NCI-H2107 (cell line): ENCODE measurements around the gene PSG1.
"Not testable (repeated sequence)": the region's sequence is repeated elsewhere in the genome, so short reads cannot be mapped to it uniquely, and the experiment has no call there.

Source experiments
- DNase-seq: peaks from one replicate; lab custom pipeline; 2025; lab: John Stamatoyannopoulos, UW

The PSG1 gene

GRCh38 chr19:42881279-42881678, 1.8 kb upstream of the PSG1 start:
- DNase-seq, result not testable (repeated sequence)

DNA sequence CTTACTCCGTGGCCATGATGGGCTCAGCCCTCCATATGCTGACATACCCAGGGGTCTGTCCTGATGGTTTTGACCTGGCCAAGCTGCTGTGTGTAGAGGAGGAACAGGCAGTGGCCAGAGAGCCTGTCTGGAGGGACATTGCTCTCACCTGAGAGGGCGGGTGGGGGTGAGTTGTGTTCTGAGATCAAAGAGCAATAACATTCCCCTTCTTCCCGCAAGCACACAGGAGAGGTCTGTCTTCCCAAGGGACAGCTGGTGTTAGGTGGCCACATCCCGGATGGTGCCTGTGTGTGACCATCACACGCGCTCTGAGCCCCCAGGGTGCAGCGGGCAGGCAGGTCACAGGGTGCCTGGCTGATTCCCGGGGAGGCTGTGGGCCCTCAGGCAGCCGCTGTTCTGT, 1.1 kb upstream of the PSG1 start:
- not testable (repeated sequence) for DNase-seq

DNA sequence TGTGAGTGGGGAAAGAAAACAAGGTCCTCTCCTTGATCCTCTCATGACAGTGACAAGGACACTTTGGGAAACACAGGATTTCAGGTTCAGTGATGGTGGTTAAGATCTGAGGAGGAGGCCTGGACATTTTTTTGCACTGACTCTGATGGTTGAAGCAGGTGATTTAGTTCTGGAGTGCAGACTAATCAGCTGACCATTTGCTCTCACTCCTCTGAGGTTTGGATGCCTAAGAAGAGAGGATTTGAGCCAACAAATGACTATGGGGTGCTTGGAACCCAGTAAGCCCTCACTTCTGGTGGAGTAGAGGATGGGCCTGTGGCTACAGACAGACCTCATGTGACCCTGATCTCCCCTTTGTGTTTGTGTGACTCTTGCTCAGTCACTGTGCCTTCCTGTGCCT, 2.9 kb downstream of the PSG1 start:
- not testable (repeated sequence) for DNase-seq

- not testable (repeated sequence) for DNase-seq
These were observed 3.6 kb downstream of the PSG1 start for GRCh38 chr19:42875881-42876280.

GRCh38 chr19:42874901-42875813, 4.4 kb downstream of the PSG1 start:
- DNase-seq, result not testable (repeated sequence)

DNA sequence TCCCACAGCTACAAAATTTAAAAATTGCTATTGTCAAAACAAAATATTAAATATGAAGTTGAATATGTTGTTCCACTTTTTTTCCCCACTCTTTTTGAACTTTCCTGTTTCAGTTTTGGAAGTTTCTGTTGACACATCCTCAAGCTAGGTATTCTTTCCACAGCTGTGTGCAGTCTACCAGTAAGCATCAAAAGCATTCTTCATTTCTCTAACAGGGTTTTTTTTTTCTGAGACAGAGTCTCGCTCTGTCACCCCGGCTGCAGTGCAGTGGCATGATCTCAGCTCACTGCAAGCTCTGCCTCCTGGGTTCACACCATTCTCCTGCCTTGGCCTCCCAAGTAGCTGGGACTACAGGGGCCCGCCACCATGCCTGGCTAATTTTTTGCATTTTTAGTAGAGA, 5.4 kb downstream of the PSG1 start:
- not testable (repeated sequence) for DNase-seq

- DNase-seq, result no peak
These were observed 6.9 kb downstream of the PSG1 start for GRCh38 chr19:42872608-42873007.

DNA sequence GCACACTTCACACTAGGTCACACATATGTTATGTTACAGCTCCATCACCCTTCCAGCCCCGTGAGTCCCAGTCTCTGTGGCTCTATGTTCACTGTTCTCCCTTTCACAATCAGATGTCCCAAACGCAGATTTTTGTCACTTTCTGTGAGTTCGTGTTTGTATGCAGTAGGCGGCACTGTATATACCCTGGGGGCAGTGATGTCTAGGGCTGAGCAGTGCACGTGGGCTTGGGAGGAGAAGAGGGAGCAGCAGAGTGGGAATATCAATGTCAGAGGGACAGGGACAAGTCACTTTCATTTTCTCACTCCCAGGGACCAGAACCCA, 22.0 kb downstream of the PSG1 start:
- DNase-seq, result no peak

DNA sequence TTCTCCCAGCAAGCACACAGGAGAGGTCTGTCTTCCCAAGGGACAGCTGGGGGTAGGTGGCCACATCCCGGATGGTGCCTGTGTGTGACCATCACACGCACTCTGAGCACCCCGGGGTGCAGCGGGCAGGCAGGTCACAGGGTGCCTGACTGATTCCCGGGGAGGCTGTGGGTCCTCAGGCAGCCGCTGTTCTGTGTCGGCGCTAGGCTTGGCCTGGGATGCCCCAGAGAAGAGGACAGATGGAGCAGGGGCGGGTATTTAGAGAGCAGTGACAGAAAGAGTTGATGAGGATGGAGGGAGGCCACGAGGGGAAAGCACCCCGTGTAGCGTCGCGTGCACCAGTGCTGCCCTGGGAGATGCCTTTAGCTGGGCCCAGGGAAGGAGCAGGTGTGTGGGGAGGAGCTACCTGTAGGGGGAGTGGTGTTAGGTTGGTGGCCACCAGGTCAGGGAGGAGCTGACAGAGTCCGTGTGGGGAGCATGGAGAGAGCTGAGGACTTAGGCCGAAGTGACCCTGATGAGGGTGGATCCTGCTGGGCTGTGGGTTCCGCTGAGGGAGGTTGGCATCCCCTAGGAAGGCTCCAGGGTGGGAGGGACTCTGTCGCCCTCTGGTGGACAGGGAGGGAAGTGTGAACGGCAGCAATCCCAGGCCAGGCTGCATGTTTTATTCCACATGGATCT, 22.5 kb downstream of the PSG1 start:
- DNase-seq, result not testable (repeated sequence)

- not testable (repeated sequence) for DNase-seq
These were observed 24.8 kb downstream of the PSG1 start for GRCh38 chr19:42854745-42855144.

GRCh38 chr19:42853231-42853630, 26.3 kb downstream of the PSG1 start:
- not testable (repeated sequence) for DNase-seq

- DNase-seq, result not testable (repeated sequence)
These were observed 26.7 kb downstream of the PSG1 start for GRCh38 chr19:42852821-42853220.

- DNase-seq, result not testable (repeated sequence)
These were observed 27.7 kb downstream of the PSG1 start for GRCh38 chr19:42851718-42852280.

- no peak for DNase-seq
These were observed 28.4 kb downstream of the PSG1 start for GRCh38 chr19:42850981-42851717.

GRCh38 chr19:42846597-42846996, 32.9 kb downstream of the PSG1 start:
- DNase-seq, result no peak

DNA sequence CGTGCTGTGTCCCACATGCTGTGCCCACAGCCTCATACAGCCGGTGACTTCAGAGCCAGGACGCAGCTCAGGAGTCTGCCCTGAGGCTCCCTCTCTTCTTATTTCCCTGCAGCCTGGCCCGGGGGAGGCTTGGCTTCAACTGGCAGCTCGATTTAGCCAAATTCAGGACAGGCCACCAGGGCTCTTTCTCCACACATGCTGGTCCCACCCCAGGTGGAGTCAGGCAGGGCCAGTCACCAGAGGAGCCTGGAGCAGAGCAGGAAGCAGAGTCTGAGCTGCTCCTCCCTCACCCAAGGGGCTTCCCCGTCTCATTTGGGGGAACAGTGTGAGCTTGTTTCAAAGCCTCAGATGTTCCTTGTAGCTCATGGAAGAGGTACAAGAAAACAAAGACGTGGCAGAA, 35.9 kb downstream of the PSG1 start:
- DNase-seq, result not testable (repeated sequence)

DNA sequence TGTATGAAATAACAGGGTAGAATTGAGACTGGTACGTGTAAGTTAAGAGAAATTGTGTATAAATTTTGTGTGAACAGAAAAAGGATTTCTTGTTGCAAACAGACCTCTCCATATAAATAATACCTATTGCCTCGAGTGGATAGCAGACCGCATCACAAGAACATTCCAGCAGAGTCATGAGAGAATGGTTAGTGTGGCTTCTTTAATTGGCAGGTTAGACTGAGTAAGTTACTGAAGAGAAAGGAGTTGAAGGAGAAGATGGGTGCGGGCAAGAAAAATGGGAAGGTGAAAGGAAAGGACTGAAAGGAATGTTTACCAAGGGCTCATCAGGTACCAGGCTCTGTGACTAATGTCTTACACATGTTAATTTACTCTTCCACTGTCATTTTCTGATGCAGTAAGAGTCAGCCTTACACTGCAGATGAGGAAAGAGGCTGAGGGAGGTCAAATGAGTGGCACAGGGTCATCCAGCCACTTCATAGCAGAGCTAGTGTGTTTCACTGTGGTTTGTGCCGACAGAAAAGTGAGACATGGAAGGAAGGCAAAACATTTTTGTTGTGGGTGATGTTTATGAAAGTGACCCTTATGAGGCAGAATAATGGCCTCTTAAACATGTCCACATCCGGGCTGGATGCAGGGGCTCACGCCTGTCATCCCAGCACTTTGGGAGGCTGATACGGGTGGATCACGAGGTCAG, 46.6 kb downstream of the PSG1 start:
- not testable (repeated sequence) for DNase-seq

DNA sequence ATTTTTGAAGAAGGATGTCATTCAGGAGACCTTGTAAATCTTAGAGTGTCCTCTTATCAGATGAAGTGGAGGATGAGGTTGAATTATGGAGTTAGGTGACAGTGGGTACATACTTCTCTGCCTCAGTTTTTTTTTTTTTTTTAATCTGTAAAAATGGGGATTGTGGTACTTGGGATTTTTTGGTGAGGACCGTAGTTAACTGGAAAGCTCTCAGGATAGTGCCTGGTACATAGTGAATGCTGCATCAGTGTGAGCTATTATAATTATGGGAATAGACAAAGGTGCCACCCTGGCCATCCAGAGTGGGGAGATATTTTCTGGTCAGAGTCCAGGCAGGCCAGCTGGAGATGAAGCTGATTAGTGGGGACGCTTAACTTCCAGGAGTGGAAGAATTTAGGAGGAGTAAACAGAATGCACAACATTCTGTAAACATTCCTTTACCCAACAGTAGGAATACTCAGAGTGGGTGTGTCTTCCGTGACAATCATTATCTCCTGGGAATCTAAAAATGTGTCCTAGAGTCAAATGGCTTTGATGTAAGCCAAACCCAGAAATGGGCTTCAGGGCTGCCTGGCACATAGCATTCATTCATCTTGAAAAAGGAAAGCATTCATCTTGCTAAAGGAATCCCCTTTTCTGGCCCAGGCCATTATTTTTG, 47.4 kb downstream of the PSG1 start:
- DNase-seq, result not testable (repeated sequence)

- no peak for DNase-seq
These were observed 48.1 kb downstream of the PSG1 start for GRCh38 chr19:42831221-42832019.

DNA sequence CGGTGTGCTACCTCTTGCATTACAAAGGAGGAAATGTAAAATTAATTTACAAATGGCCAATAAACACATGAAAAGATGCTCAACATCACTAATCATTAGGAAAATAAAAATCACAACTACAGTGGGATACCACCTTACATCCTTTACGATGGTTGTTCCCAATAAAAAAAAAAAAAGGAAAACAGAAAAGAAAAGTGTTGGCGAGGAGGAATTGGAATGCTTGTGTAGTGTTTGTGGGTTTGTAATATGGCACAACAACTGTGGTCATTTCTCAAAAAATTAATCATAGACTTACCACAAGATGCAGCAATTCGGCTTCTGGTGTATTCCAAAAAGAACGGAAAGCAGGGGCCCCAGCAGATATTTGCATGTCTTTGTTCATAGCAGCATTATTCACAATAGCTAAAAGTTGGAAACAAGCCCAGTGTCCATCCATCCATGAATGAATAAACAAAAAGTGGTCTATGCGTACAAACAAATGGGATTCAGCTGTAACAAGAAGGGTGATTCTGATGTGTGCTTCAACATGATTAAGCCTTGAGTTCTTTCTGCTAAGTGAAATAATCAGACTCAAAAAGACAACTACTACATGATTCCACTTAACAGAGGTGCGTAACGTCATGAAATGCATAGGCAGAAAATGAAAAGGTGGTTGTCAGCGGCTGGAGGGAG, 58.1 kb downstream of the PSG1 start:
- DNase-seq, result not testable (repeated sequence)
